Measurements from ENCODE around the gene AGXT.
A peak's percentile ranks its signal among the peaks of the same experiment; 100 is the strongest.
"Not testable (repeated sequence)": the region's sequence is repeated elsewhere in the genome, so short reads cannot be mapped to it uniquely, and the experiment has no call there.

AGXT gene

GRCh38 chr2:240840435-240841060, 28.1 kb upstream of the AGXT start:
- no peak for DNase-seq

GRCh38 chr2:240846309-240846708, 22.3 kb upstream of the AGXT start:
- not testable (repeated sequence) for DNase-seq

- no peak for DNase-seq
Observed at GRCh38 chr2:240846873-240847595, 21.6 kb upstream of the AGXT start.

GRCh38 chr2:240847817-240848216, 20.8 kb upstream of the AGXT start:
- DNase-seq = no peak

- no peak for DNase-seq
Observed at GRCh38 chr2:240848900-240849680, 19.5 kb upstream of the AGXT start.

- DNase-seq = no peak
Observed at GRCh38 chr2:240850026-240850425, 18.6 kb upstream of the AGXT start.

- no peak for DNase-seq
Observed at GRCh38 chr2:240850756-240851077, 17.9 kb upstream of the AGXT start.

- DNase-seq = peak; percentile 41
Observed at GRCh38 chr2:240851078-240851991, 17.3 kb upstream of the AGXT start.

GRCh38 chr2:240852671-240853314, 15.8 kb upstream of the AGXT start:
- no peak for DNase-seq

- no peak for DNase-seq
Observed at GRCh38 chr2:240855670-240856069, 13.0 kb upstream of the AGXT start.

- DNase-seq = no peak
Observed at GRCh38 chr2:240856151-240856980, 12.3 kb upstream of the AGXT start.

- no peak for DNase-seq
Observed at GRCh38 chr2:240857039-240858008, 11.3 kb upstream of the AGXT start.

GRCh38 chr2:240858321-240858720, 10.3 kb upstream of the AGXT start:
- DNase-seq = no peak

GRCh38 chr2:240858871-240859270, 9.8 kb upstream of the AGXT start:
- no peak for DNase-seq

GRCh38 chr2:240861547-240861946, 7.1 kb upstream of the AGXT start:
- no peak for DNase-seq

- DNase-seq = no peak
Observed at GRCh38 chr2:240864475-240864874, 4.1 kb upstream of the AGXT start.

- DNase-seq = no peak
Observed at GRCh38 chr2:240865391-240865790, 3.2 kb upstream of the AGXT start.

- DNase-seq = no peak
Observed at GRCh38 chr2:240869109-240869955, 708 bp downstream of the AGXT start.

All from NCI-H1105 treated with DMSO at 0.1 percent for 48 hours (cell line).